Measurements from ENCODE around the gene MYH1. TPM values are rescaled to one million over a fixed set of nuclear protein-coding genes. Genes with fewer than 3 reads are reported as not detected.

MYH1 gene
- total RNA-seq, 1 experiment from 2014 or later = not detected

DNA sequence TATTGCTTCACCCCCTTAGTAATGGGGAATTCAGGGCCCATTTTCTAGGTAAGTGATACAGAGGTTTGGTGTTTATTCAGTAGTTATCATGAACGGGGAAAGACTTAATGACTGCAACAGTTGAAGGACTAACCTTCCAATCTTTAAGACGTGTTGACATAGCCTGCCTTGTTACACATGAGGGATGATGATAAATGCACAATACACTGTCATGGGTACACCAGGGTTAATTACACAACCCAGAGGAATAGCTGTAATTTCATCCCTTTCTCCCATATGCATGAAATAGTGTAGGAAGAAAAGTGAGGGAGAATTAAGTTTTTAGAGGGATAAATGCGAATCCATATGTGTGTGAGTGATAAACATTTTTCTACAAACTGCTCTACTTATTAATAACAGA is 59.6 kb downstream of the MYH1 start:
- Histone ChIP-seq H3K4me1 (replicated peaks) (no peaks in the 10 kb centered on the region), H3K27me3 (replicated peaks) (no peaks in the 10 kb centered on the region), H3K27ac (no peak overlapping the region), H3K9me3 (replicated peaks) (no peaks in the 10 kb centered on the region), H3K4me3 (no peak overlapping the region), H3K36me3 (no peaks in the 10 kb centered on the region)
- no peak for DNase-seq (ENCODE audit: low read depth in 1 of 2, low spot score in 2 of 2)

DNA sequence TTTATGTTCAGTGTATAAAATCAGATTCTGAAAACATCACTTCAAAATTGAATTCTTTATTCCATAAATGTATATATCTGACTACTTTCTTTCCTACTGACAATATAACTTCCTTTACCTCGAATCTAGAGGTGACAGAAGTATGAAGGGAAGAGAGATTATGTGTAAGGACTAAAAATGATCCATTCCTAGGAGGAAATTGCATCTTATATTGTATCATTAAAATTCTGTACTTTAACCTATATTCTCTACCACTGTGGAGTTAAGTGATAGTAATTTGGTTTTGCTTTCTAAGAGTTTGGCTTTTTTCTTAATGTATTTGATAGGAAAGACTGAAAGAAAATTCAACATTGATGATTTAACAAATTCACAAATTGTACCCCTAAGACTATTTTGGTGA is 60.4 kb downstream of the MYH1 start:
- no peak for DNase-seq (ENCODE audit: low read depth in 1 of 2, low spot score in 2 of 2)
- no peak overlapping the region for H3K27ac ChIP-seq

GRCh38 chr17:10447026-10447931 is 71.1 kb downstream of the MYH1 start:
- Histone ChIP-seq H3K9me3 (replicated peaks) (no peaks in the 10 kb centered on the region), H3K4me1 (replicated peaks) (no peaks in the 10 kb centered on the region), H3K27ac (no peak overlapping the region), H3K27me3 (replicated peaks) (no peaks in the 10 kb centered on the region), H3K36me3 (no peaks in the 10 kb centered on the region), H3K4me3 (no peak overlapping the region)
- no peak for DNase-seq (ENCODE audit: low read depth in 1 of 2, low spot score in 2 of 2)

More for the DNA sequence above, 60.4 kb downstream of the MYH1 start:
- Histone ChIP-seq H3K4me3 (no peak overlapping the region), H3K27me3 (replicated peaks) (no peaks in the 10 kb centered on the region), H3K36me3 (no peaks in the 10 kb centered on the region), H3K4me1 (replicated peaks) (no peaks in the 10 kb centered on the region), H3K9me3 (replicated peaks) (no peaks in the 10 kb centered on the region)

Other genes starting within 250 kb of the MYH1 start
- gene MYH13, start 145.5 kb downstream of the MYH1 start, total RNA-seq (2014; rRNA removed; shearing (Covaris generic)) = not detected in 2 replicates
- 0.03 TPM in 1 of 2 replicates, not detected in the other for gene MYH8, start 96.6 kb downstream of the MYH1 start, total RNA-seq (2014; rRNA removed; shearing (Covaris generic))
- gene MYH4, start 49.0 kb downstream of the MYH1 start, total RNA-seq (2014; rRNA removed; shearing (Covaris generic)) = not detected in 2 replicates
- gene MYH2, start 31.1 kb upstream of the MYH1 start, total RNA-seq (2014; rRNA removed; shearing (Covaris generic)) = not detected in 2 replicates
- 0.13 and 0.66 TPM in 2 replicates for gene MYH3, start 138.8 kb upstream of the MYH1 start, total RNA-seq (2014; rRNA removed; shearing (Covaris generic))
- 23.5 and 27.1 TPM in 2 replicates for gene SCO1, start 179.0 kb upstream of the MYH1 start, total RNA-seq (2014; rRNA removed; shearing (Covaris generic))
- gene ADPRM, start 179.1 kb upstream of the MYH1 start, total RNA-seq (2014; rRNA removed; shearing (Covaris generic)) = 6.1 and 9.5 TPM in 2 replicates
- 1.4 and 2.8 TPM in 2 replicates for gene TMEM220, start 211.5 kb upstream of the MYH1 start, total RNA-seq (2014; rRNA removed; shearing (Covaris generic))